Fibroblast of the aortic adventitia (primary cell): ENCODE measurements around the gene TRIM46. TPM values are rescaled to one million over a fixed set of nuclear protein-coding genes. Genes with fewer than 3 reads are reported as not detected.
"Not testable (repeated sequence)": the region's sequence is repeated elsewhere in the genome, so short reads cannot be mapped to it uniquely, and the experiment has no call there.

Source experiments
- DNase-seq: peaks from one replicate; pipeline ENCODE4 v3.0.0-alpha.2; 2010; ENCODE audit warnings: low read depth
- H3K4me3 ChIP-seq: 2 replicates; pipeline ENCODE4 v1.5.1; 2011; ENCODE audit warnings: low read depth, mild to moderate bottlenecking, control low read depth, low read length, moderate library complexity
- CTCF ChIP-seq: IDR thresholded peaks from 2 replicates; pipeline ENCODE4 v1.5.1; 2011; ENCODE audit warnings: mild to moderate bottlenecking, low read length, control low read depth, inconsistent platforms; ENCODE audit not compliant: insufficient read depth
- total RNA-seq: library from RNA; depleted of rRNA; stranded (reverse); fragments of >200 nt; gene quantifications from 2 replicates; pipeline ENCODE4 v1.2.3, GENCODE V29; 2012; ENCODE audit warnings: low replicate concordance

TRIM46 gene
- total RNA-seq, 1 donor = 5.2 TPM

GRCh38 chr1:155166051-155166470, 7.6 kb upstream of the TRIM46 start:
- no peak overlapping the region for H3K4me3 ChIP-seq
- no peak for TF ChIP-seq CTCF
- DNase-seq = no peak

GRCh38 chr1:155166471-155167165, 7.0 kb upstream of the TRIM46 start:
- no peak overlapping the region for H3K4me3 ChIP-seq
- no peak for DNase-seq
- no peak for TF ChIP-seq CTCF

GRCh38 chr1:155167166-155168104, 6.2 kb upstream of the TRIM46 start:
- H3K4me3 ChIP-seq = no peak overlapping the region
- peak; percentile 85 for DNase-seq
- peak; percentile 88 for TF ChIP-seq CTCF

DNA sequence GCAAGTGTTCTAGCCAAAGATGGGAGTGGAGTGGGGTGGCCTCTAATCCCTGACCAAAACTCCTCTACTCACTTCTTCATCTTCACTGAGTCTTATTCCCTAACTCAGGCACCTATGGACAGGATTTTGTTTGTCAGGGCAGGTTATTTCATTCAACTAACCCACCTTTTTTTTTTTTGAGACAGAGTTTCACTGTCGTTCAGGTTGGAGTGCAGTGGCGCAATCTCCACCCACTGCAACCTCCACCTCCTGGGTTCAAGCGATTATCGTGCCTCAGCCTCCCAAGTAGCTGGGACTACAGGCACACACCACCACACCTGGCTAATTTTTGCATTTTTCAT, 5.6 kb upstream of the TRIM46 start:
- DNase-seq = not testable (repeated sequence)

DNA sequence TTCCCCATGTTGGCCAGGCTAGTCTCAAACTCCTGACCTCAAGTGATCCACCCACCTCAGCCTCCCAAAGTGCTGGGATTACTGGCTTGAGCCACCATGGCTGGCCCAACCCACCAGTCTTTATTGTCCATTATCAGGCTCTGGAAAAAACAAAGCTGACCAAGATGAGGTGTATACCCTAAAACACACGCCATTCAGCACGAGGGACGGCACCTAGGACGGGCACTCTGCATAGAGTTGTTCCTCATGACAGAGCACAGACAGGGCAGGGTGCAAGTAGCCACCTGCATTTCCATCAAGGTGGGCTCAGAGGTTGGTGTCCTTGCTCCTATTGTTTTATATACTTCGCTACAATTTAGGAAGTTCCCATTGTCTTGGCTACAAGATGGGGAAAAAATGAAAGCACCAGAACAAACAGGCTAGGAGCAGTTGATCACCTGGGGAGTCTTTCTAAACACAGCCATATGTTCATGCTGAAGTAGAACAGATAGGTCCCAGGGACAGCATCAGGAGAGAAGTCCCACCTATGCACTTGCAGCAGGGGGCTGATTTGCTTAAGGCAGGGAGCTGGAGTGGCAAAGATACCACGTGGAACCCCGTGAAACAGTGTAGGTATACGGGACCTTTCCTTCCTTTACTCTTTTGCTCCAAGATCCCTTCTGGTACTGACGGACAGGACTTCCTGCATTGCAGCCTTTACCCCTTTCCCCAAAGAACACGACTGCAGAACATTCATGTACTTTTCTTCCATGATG, 5.0 kb upstream of the TRIM46 start:
- no peak overlapping the region for H3K4me3 ChIP-seq
- DNase-seq = no peak
- TF ChIP-seq CTCF = no peak

More for the DNA sequence above, 5.6 kb upstream of the TRIM46 start:
- H3K4me3 ChIP-seq = not testable (repeated sequence)

- no peak for DNase-seq
- no peak overlapping the region for H3K4me3 ChIP-seq
- TF ChIP-seq CTCF = no peak
Measured at GRCh38 chr1:155169541-155169940, 4.1 kb upstream of the TRIM46 start.
